HCT116 (cell line): ENCODE measurements around the gene TOR1AIP1. TPM values are rescaled to one million over a fixed set of nuclear protein-coding genes. Genes with fewer than 3 reads are reported as not detected.

Experiments used
- ATAC-seq: fragments of 200-7000 bp; cut with Tn5 transposase; 2 replicates; pipeline ENCODE4 v1.9.1; 2020; ENCODE audit warnings: mild to moderate bottlenecking, moderate library complexity
- BruUV-seq: library from RNA; stranded (reverse); fragments of 400-500 nt; replicated peaks from 2 replicates; lab custom pipeline; 2021; lab: Mats Ljungman, UMichigan
- CTCF ChIA-PET: fragments of 300-600 bp; sonication (Branson Sonifier 250); formaldehyde crosslinking; loops from one replicate; lab custom pipeline; 2021; ENCODE audit warnings: antibody characterized with exemption; lab: Charles Lee
- POLR2A ChIA-PET: fragments of 300-600, 350-600 bp; sonication (Branson Sonifier 250); formaldehyde crosslinking; loops from one replicate; lab custom pipeline; 2021; ENCODE audit warnings: antibody characterized with exemption; lab: Charles Lee
- RAD21 ChIA-PET, 2 experiments: fragments of 300-600 bp; sonication (Branson Sonifier 250); formaldehyde crosslinking; loops; one replicate each; lab custom pipeline; 2023; ENCODE audit warnings: low total read pairs in 2 of 2; ENCODE audit not compliant: uncharacterized antibody in 2 of 2, unreplicated experiment in 2 of 2, low non-redundant PET in 1 of 2; lab: Charles Lee
- DNase-seq: peaks from one replicate; pipeline ENCODE4 v3.0.0-alpha.2; 2010; ENCODE audit warnings: low read depth, low spot score
- H2AFZ ChIP-seq: fragments of 200-600 bp; shearing (Covaris generic), sonication (generic); 2 replicates; pipeline ENCODE4 v1.6.1; 2017; ENCODE audit warnings: low read depth, mixed run types, mixed read lengths, antibody characterized with exemption, low read length; ENCODE audit not compliant: poor library complexity, severe bottlenecking
- H3K27ac ChIP-seq: 2 replicates; pipeline ENCODE4 v1.5.1; 2012; ENCODE audit warnings: low read depth, low read length
- H3K27me3 ChIP-seq: fragments of 200-600 bp; sonication (generic); 2 replicates; pipeline ENCODE4 v1.6.1; 2016; ENCODE audit warnings: mixed run types, low read length, mixed read lengths; ENCODE audit not compliant: insufficient read depth
- H3K36me3 ChIP-seq, 2 experiments: fragments of 200-500 bp in 1 of 2; fragments of 200-600 bp in 1 of 2; sonication (Bioruptor generic) in 1 of 2; sonication (generic) in 1 of 2; 2 replicates each; pipeline versions ENCODE4 v1.5.1 to v1.6.1; 2014 to 2016; ENCODE audit warnings: low read length in 2 of 2, inconsistent platforms in 1 of 2, mixed read lengths in 1 of 2, mixed run types in 1 of 2; ENCODE audit not compliant: insufficient read depth in 2 of 2, control insufficient read depth in 1 of 2
- H3K4me1 ChIP-seq, 2 experiments: fragments of 200-600 bp in 1 of 2; sonication (generic) in 1 of 2; 2 replicates each; pipeline versions ENCODE4 v1.5.1 to v1.6.1; 2012 to 2017; ENCODE audit warnings: low read length in 2 of 2, inconsistent platforms in 1 of 2, mild to moderate bottlenecking in 1 of 2, mixed read lengths in 1 of 2, mixed run types in 1 of 2, moderate library complexity in 1 of 2; ENCODE audit not compliant: insufficient read depth in 2 of 2, control insufficient read depth in 1 of 2
- H3K4me2 ChIP-seq: fragments of 200-600 bp; sonication (generic); 2 replicates; pipeline ENCODE4 v1.6.1; 2017; ENCODE audit warnings: mixed run types, low read length, mixed read lengths
- H3K4me3 ChIP-seq, 2 experiments: fragments of 200-600 bp in 1 of 2; sonication (generic) in 1 of 2; replicated peaks in 1 of 2; 2 replicates each; pipeline ENCODE4 v1.5.1; 2011 to 2016; ENCODE audit warnings: low read length in 2 of 2, control low read depth in 1 of 2, low read depth in 1 of 2, mild to moderate bottlenecking in 1 of 2, mixed read lengths in 1 of 2, mixed run types in 1 of 2
- H3K79me2 ChIP-seq: fragments of 200-600 bp; sonication (generic); 2 replicates; pipeline ENCODE4 v1.6.1; 2017; ENCODE audit warnings: mild to moderate bottlenecking, mixed run types, low read length, moderate library complexity, mixed read lengths; ENCODE audit not compliant: insufficient read depth
- H3K9ac ChIP-seq: fragments of 200-600 bp; sonication (generic); 2 replicates; pipeline ENCODE4 v1.6.1; 2016; ENCODE audit warnings: low read length, mixed read lengths
- H3K9me2 ChIP-seq: fragments of 200-600 bp; sonication (generic), shearing (Covaris generic); 2 replicates; pipeline ENCODE4 v1.6.1; 2017; ENCODE audit warnings: mixed run types, mild to moderate bottlenecking, moderate library complexity; ENCODE audit not compliant: insufficient read depth
- H3K9me3 ChIP-seq, 2 experiments: fragments of 200-500 bp in 1 of 2; fragments of 200-600 bp in 1 of 2; sonication (Bioruptor generic) in 1 of 2; sonication (generic) in 1 of 2; 2 replicates each; pipeline ENCODE4 v1.6.1; 2014 to 2017; ENCODE audit warnings: low read length in 2 of 2, mixed read lengths in 2 of 2, inconsistent platforms in 1 of 2, low read depth in 1 of 2, mild to moderate bottlenecking in 1 of 2, mixed run types in 1 of 2, moderate library complexity in 1 of 2; ENCODE audit not compliant: control insufficient read depth in 1 of 2, insufficient read depth in 1 of 2
- H4K20me1 ChIP-seq: fragments of 200-600 bp; sonication (generic), shearing (Covaris generic); 2 replicates; pipeline ENCODE4 v1.6.1; 2017; ENCODE audit warnings: mixed run types, mild to moderate bottlenecking, moderate library complexity; ENCODE audit not compliant: insufficient read depth
- CBX3 ChIP-seq: IDR thresholded peaks from 2 replicates; pipeline ENCODE4 v1.6.1; 2012; ENCODE audit warnings: low read depth
- CTCF ChIP-seq, 3 experiments: fragments of 200-600 bp in 1 of 3; sonication (generic) in 1 of 3; IDR thresholded peaks in 2 of 3; conservative IDR thresholded peaks in 1 of 3; 2 replicates each; pipeline ENCODE4 v1.5.1; 2012 to 2017; ENCODE audit warnings: low read depth in 2 of 3, low read length in 2 of 3, antibody characterized with exemption in 1 of 3, borderline replicate concordance in 1 of 3, control low read depth in 1 of 3, mild to moderate bottlenecking in 1 of 3, mixed read lengths in 1 of 3, mixed run types in 1 of 3, moderate library complexity in 1 of 3; ENCODE audit not compliant: insufficient read depth in 1 of 3
- ZBTB33 ChIP-seq: IDR thresholded peaks from 2 replicates; pipeline ENCODE4 v1.6.1; 2011; ENCODE audit warnings: mild to moderate bottlenecking, low read length, moderate library complexity; ENCODE audit not compliant: insufficient replicate concordance; ENCODE audit errors: extremely low read depth
- ZNF274 ChIP-seq: fragments of 200-500 bp; sonication (Bioruptor generic); IDR thresholded peaks from 2 replicates; pipeline ENCODE4 v1.6.1; 2014; ENCODE audit warnings: mild to moderate bottlenecking, low read depth, low read length, inconsistent platforms
- intact Hi-C: fragments of 100-400 bp; cut with micrococcal nuclease; formaldehyde crosslinking; loops from 2 replicates; pipeline ENCODE4 v1.10.0; 2022
- total RNA-seq: library from RNA; stranded (reverse); gene quantifications from one replicate; pipeline ENCODE4 v1.2.1, GENCODE V29; 2021; ENCODE audit not compliant: unreplicated experiment

TOR1AIP1 gene
- total RNA-seq, 1 experiment from 2014 or later = 30.5 TPM

GRCh38 chr1:179856296-179856695, 25.8 kb upstream of the TOR1AIP1 start:
- Histone ChIP-seq H3K9ac (no peak overlapping the region), H4K20me1 (peaks cover 6% of the 10 kb centered on the region; the same call in 1 of the 2 replicates), H3K79me2 (peaks cover 17% of the 10 kb centered on the region), H3K9me2 (no peaks in the 10 kb centered on the region), H3K4me2 (no peak overlapping the region), H3K27ac (no peak overlapping the region), H3K4me3 (no peak overlapping the region), H3K9me3 (no peaks in the 10 kb centered on the region), H3K27me3 (no peaks in the 10 kb centered on the region), H3K36me3 (peaks cover 7 to 16% of the 10 kb centered on the region in 2 experiments; a peak in 3 of 4 replicates), H2AFZ (no peak overlapping the region), H3K4me1 (peaks cover 0 to 8% of the 10 kb centered on the region in 2 experiments; a peak in 2 of 4 replicates)
- CTCF ChIA-PET = no interaction called here
- RAD21 ChIA-PET = no interaction called here
- BruUV-seq = no TSS peak
- POLR2A ChIA-PET = no interaction called here
- DNase-seq (no peak), ATAC-seq (no peak)
- TF ChIP-seq ZNF274 (no peak), CBX3 (no peak)
- intact Hi-C loops = no loop called here

GRCh38 chr1:179857009-179857408, 25.1 kb upstream of the TOR1AIP1 start:
- H3K27ac ChIP-seq = no peak overlapping the region
- no peak overlapping the region for H3K4me3 ChIP-seq
- H3K4me2 ChIP-seq = no peak overlapping the region
- peaks cover 6% of the 10 kb centered on the region; the same call in 1 of the 2 replicates for H4K20me1 ChIP-seq
- peaks cover 0 to 7% of the 10 kb centered on the region in 2 experiments; a peak in 2 of 4 replicates for H3K4me1 ChIP-seq
- no TSS peak for BruUV-seq
- ATAC-seq (no peak), DNase-seq (no peak)
- peaks cover 7 to 15% of the 10 kb centered on the region in 2 experiments; a peak in 3 of 4 replicates for H3K36me3 ChIP-seq
- no peak overlapping the region for H3K9ac ChIP-seq
- ChIA-PET RAD21 (no interaction called here), POLR2A (no interaction called here), CTCF (no interaction called here)
- no peak for TF ChIP-seq ZBTB33
- TF ChIP-seq CTCF (IDR thresholded peaks at IDR 0.05 in 2 of 3, conservative IDR thresholded peaks at IDR 0.05 in 1 of 3; ENCODE audit: borderline replicate concordance in 1 of 3, insufficient read depth in 1 of 3, low read depth in 2 of 3, low read length in 2 of 3) = no peak
- TF ChIP-seq ZNF274 = no peak
- H2AFZ ChIP-seq = no peak overlapping the region
- H3K9me3 ChIP-seq = no peaks in the 10 kb centered on the region
- no peaks in the 10 kb centered on the region for H3K9me2 ChIP-seq
- H3K27me3 ChIP-seq = no peaks in the 10 kb centered on the region
- intact Hi-C loops = no loop called here
- peaks cover 24% of the 10 kb centered on the region for H3K79me2 ChIP-seq
